Measurements from ENCODE around the gene PTTG1IP2. TPM values are rescaled to one million over a fixed set of nuclear protein-coding genes. Genes with fewer than 3 reads are reported as not detected.

Gene PTTG1IP2
- total RNA-seq, 1 donor, result not detected

DNA sequence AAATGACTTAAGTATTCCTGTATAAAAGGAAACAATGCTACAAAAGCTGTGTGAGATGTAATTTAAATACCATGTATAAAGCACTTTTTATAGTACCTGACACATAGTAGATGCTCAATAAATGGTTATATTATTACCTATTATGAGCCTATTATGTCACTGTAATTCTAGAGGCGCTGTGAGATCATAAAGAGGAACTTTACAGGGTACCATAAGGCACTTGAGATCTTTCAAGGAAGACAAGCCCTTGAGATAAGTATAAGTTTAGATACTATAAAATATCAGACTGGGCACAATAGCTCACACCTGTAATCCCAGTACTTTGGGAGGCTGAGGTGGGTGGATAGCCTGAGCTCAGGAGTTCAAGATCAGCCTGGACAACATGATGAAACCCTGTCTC, 38.3 kb downstream of the PTTG1IP2 start:
- Histone ChIP-seq H3K27me3 (ENCODE audit: insufficient read depth, low read length) (no peaks in the 10 kb centered on the region), H3K9me3 (ENCODE audit: low read depth, low read length) (no peaks in the 10 kb centered on the region), H3K4me3 (ENCODE audit: low read length) (no peak overlapping the region), H3K4me1 (ENCODE audit: insufficient read depth, low read length) (no peaks in the 10 kb centered on the region)

DNA sequence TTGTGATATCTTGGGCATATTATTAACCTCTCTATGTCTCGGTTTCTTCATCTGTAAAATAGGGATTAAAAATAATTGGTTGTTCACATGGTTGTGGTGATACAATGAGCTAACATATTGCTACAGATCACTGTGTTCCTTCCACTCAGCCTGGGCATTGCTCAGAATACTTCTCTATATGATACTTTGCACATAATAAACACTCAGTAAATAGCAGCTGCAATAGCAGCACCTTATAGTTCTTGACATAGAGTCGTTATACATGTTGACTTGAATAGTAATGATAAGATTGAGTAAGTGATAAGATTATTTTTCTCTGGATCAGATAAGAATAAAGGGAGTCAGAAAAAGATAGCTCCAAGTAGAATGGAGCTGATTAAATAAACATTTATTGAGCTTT, 42.3 kb downstream of the PTTG1IP2 start:
- H3K4me3 ChIP-seq (ENCODE audit: low read length), result no peak overlapping the region

DNA sequence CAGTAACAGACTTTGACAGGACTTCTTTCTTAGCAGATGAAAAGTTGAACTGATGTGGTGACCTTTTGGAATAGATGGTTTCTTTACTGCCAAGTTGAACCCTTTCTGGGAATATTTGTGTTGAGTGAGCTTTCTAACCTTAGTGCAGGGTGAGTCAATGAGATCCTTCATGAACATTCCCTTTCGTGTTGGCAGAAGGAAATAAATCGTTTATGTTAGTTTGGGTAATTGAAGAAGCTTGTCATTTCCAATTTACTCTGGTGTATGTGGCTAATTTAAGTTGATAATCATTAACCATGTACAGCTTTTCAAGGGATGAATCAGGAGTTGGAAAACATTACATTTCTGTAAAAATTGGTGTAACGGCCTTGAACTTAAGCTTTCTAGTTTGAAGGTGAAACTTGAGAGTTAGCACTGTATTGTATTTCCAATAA, 43.4 kb downstream of the PTTG1IP2 start:
- no peaks in the 10 kb centered on the region for H3K9me3 ChIP-seq (ENCODE audit: low read depth, low read length)
- no peaks in the 10 kb centered on the region for H3K27me3 ChIP-seq (ENCODE audit: insufficient read depth, low read length)
- no peaks in the 10 kb centered on the region for H3K4me1 ChIP-seq (ENCODE audit: insufficient read depth, low read length)
- no peak overlapping the region for H3K4me3 ChIP-seq (ENCODE audit: low read length)

More for the DNA sequence above, 42.3 kb downstream of the PTTG1IP2 start:
- no peaks in the 10 kb centered on the region for H3K9me3 ChIP-seq (ENCODE audit: low read depth, low read length)
- no peaks in the 10 kb centered on the region for H3K27me3 ChIP-seq (ENCODE audit: insufficient read depth, low read length)
- H3K4me1 ChIP-seq (ENCODE audit: insufficient read depth, low read length), result no peaks in the 10 kb centered on the region

DNA sequence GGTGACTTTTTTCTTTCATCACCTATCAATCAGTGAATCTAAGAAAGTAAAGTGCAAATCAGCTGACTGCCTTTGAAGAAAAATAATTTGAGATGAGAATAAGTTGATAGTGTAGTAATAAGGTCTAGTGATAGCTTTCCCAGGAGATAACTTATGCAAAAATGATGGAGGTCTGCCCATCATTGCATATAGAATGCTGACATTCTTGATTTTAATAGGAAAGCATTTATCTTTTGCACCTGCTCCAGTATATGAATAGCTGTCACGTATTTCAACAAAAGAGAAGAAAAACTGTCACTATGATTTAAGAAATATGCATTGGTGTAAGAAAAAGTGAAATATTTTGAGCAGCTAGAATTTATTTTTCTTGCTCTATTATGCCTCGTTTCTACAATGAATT, 46.8 kb downstream of the PTTG1IP2 start:
- Histone ChIP-seq H3K4me1 (ENCODE audit: insufficient read depth, low read length) (no peaks in the 10 kb centered on the region), H3K4me3 (ENCODE audit: low read length) (no peak overlapping the region), H3K9me3 (ENCODE audit: low read depth, low read length) (no peaks in the 10 kb centered on the region), H3K27me3 (ENCODE audit: insufficient read depth, low read length) (no peaks in the 10 kb centered on the region)

DNA sequence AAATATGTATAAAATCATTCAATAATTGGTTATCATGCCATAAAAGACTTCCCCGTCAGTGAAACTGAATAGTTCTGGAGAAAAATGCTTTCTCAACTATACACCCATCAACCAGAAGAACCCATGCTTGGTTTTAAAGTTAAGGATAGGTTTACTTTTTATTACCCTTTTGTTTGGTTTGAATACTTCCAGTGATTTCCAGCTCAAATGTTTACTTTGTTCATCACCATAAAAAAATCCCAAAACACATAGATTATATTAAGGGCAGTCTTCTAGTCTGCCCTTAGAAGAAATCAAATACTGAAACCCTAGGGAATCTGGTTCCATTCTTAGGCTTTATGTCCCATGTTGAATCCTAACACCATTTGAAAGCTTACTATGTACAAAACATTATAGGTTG, 49.2 kb downstream of the PTTG1IP2 start:
- H3K4me3 ChIP-seq (ENCODE audit: low read length), result no peak overlapping the region
- H3K4me1 ChIP-seq (ENCODE audit: insufficient read depth, low read length), result no peaks in the 10 kb centered on the region
- no peaks in the 10 kb centered on the region for H3K27me3 ChIP-seq (ENCODE audit: insufficient read depth, low read length)
- no peaks in the 10 kb centered on the region for H3K9me3 ChIP-seq (ENCODE audit: low read depth, low read length)

DNA sequence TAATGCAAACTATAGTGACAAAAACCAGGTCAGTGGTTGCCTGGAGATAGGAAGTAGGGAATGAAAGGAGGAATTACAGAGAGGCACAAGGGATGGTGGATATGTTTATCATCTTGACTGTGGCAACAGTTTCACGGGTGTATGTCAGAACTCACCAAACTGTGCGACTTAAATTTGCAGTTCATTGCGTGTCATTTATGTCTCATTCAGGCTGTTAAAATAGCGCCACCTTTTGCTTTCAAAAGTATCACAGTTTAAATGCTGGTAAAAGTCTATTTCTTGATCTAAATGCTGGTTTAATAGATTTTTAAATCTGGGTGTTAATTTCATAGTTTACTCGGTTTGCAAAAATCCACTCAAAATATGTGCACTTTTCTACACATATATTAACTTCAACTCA, 51.0 kb downstream of the PTTG1IP2 start:
- Histone ChIP-seq H3K27me3 (ENCODE audit: insufficient read depth, low read length) (no peaks in the 10 kb centered on the region), H3K4me3 (ENCODE audit: low read length) (no peak overlapping the region), H3K9me3 (ENCODE audit: low read depth, low read length) (no peaks in the 10 kb centered on the region), H3K4me1 (ENCODE audit: insufficient read depth, low read length) (no peaks in the 10 kb centered on the region)

DNA sequence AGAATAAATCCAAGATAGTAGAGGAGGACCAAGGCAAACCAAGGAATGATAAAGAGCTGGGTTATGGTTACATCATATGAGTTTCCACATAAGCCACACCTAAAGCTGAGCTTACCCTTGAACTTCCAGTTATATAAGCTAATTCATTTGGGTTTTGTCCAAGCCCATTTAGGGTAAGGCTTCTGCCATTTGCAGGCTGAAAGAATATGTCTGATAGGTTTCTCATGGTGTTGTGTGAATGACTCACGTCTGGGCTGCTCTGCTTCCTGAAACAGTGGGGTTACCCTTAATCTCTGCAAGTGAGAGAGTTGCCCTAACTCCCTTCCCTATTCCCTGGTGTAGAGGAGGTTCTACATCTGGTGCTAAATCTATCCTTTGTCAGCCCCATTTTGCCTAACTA, 60.8 kb downstream of the PTTG1IP2 start:
- no peaks in the 10 kb centered on the region for H3K9me3 ChIP-seq (ENCODE audit: low read depth, low read length)
- no peaks in the 10 kb centered on the region for H3K4me1 ChIP-seq (ENCODE audit: insufficient read depth, low read length)
- no peaks in the 10 kb centered on the region for H3K27me3 ChIP-seq (ENCODE audit: insufficient read depth, low read length)
- H3K4me3 ChIP-seq (ENCODE audit: low read length), result no peak overlapping the region

DNA sequence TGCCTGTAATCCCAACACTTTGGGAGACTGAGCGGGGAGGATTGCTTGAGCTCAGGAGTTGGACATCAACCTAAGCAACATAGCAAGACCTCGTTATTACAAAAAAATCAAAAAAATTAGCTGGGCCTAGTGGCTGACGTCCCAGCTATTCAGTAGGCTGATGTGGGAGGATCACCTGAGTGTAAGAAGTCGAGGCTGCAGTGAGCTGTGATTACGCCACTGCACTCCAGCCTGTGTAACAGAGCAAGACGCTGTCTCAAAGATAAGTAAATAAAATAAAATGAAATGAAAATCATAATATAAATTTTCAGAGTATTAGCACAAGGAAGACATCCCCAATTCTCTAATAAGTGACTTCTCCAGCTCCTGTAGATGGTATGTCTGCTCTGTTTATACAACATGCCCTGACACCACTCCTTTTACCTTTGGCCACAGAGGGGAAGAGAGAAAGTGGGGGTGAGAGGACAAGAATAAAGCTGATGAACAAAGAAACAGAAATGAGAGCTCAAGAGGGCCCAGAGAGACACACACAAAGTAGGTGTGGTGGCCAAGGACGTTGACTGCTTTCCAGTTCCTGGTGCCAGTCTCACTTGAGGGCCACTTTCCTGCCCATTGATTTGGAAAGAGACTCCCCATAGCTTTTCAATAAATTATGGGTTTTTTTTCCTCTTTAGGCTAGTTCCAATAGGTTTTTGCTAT, 62.9 kb downstream of the PTTG1IP2 start:
- Histone ChIP-seq H3K27me3 (ENCODE audit: insufficient read depth, low read length) (no peaks in the 10 kb centered on the region), H3K4me1 (ENCODE audit: insufficient read depth, low read length) (peaks cover 14% of the 10 kb centered on the region), H3K4me3 (ENCODE audit: low read length) (no peak overlapping the region), H3K9me3 (ENCODE audit: low read depth, low read length) (no peaks in the 10 kb centered on the region)

DNA sequence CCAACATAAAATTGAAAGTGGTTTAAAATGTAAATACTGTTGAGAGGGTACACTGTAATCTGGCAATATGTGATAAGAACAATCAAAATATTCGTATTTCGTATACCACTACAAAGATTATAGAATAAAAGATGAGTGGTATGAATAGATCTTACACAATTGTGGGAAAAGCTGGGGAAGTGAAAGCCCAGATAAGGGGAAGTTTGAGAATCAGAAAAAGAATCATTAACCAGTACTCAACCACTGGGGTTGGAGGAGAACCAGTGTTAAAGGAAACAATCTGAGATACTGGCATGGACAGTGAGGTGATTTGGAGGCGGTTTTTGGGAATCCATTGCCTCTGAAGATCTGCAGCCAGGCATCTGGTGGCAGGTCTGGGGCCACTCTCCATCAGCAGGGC, 67.0 kb downstream of the PTTG1IP2 start:
- H3K4me3 ChIP-seq (ENCODE audit: low read length), result no peak overlapping the region
- peaks cover 3% of the 10 kb centered on the region for H3K27me3 ChIP-seq (ENCODE audit: insufficient read depth, low read length)
- H3K9me3 ChIP-seq (ENCODE audit: low read depth, low read length), result no peaks in the 10 kb centered on the region
- H3K4me1 ChIP-seq (ENCODE audit: insufficient read depth, low read length), result peaks cover 17% of the 10 kb centered on the region

DNA sequence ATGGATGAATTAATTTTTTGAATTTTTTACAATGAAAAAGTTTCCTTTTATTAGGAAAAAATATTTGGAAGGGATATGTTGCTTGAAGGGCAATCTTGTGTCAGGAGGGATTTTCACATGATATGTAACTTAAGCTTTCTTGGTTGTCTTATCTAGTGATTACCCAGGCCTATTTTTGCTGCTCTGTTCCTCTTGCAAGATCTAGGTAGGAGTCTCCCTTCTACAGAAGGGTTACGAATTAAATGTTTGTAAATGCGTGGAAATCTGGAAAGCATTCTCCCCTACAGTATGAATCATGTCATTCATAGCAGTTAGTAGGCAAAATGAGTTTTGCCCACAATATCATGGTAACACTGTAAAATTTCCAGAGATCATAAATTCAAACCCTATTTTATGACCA, 69.0 kb downstream of the PTTG1IP2 start:
- H3K9me3 ChIP-seq (ENCODE audit: low read depth, low read length), result no peaks in the 10 kb centered on the region
- H3K27me3 ChIP-seq (ENCODE audit: insufficient read depth, low read length), result peaks cover 3% of the 10 kb centered on the region
- H3K4me1 ChIP-seq (ENCODE audit: insufficient read depth, low read length), result peaks cover 17% of the 10 kb centered on the region
- no peak overlapping the region for H3K4me3 ChIP-seq (ENCODE audit: low read length)

DNA sequence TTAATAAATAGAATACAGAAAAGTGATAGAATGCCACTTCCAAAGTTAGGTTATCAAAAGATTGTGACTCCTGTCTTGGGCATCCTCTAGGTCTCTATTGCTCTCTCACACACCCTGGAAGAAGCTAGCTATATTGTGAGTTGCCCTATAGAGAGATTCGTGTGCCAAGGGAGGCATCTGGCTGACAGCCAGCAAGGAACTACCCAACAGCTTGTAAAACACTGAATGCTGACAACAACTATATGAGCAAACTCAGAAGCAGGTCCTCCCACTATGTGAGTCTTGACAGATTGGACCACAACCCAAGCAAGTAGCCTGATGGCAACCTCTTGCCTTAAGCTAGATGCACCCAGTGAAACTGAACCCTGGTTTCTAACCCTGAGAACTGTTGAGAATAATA, 71.0 kb downstream of the PTTG1IP2 start:
- Histone ChIP-seq H3K9me3 (ENCODE audit: low read depth, low read length) (no peaks in the 10 kb centered on the region), H3K4me1 (ENCODE audit: insufficient read depth, low read length) (peaks cover 17% of the 10 kb centered on the region), H3K27me3 (ENCODE audit: insufficient read depth, low read length) (peaks cover 5% of the 10 kb centered on the region), H3K4me3 (ENCODE audit: low read length) (no peak overlapping the region)

DNA sequence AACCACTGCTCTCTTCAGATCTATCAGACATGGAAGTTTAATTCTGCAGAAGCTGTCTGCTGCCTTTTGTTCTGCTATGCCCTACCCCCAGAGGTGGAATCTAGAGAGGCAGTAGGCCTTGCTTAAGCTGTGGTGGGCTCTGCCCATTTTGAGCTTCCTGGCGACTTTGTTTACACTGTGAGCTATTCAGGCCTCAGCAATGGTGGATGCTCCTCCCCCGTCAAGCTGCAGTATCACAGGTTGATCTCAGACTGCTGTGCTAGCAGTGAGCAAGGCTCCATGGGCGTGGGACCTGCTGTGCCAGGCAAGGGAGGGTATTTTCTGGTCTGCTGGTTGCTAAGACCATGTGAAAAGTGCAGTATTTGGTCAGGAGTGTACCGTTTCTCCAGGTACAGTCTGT, 81.6 kb downstream of the PTTG1IP2 start:
- Histone ChIP-seq H3K27me3 (ENCODE audit: insufficient read depth, low read length) (no peaks in the 10 kb centered on the region), H3K4me1 (ENCODE audit: insufficient read depth, low read length) (no peaks in the 10 kb centered on the region), H3K4me3 (ENCODE audit: low read length) (no peak overlapping the region), H3K9me3 (ENCODE audit: low read depth, low read length) (no peaks in the 10 kb centered on the region)

DNA sequence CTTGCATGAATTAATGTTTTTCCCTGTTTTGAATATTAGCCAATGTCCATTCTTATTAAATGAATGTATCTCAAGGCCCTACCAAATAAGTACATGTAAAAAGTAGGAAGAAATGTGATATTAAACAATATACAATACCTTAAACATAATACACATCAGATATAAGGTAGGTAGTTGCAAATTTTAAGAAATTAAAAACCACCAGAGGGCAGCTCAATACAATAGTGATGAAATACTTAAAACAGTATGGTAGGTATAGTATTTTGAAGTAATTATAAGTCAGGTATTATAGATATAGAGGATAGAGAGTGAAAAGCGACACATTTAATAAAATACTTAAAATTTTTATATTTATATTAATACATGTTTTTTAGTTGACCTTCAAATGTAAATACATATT, 83.1 kb downstream of the PTTG1IP2 start:
- no peak overlapping the region for H3K4me3 ChIP-seq (ENCODE audit: low read length)
- no peaks in the 10 kb centered on the region for H3K9me3 ChIP-seq (ENCODE audit: low read depth, low read length)
- H3K27me3 ChIP-seq (ENCODE audit: insufficient read depth, low read length), result no peaks in the 10 kb centered on the region
- no peaks in the 10 kb centered on the region for H3K4me1 ChIP-seq (ENCODE audit: insufficient read depth, low read length)

DNA sequence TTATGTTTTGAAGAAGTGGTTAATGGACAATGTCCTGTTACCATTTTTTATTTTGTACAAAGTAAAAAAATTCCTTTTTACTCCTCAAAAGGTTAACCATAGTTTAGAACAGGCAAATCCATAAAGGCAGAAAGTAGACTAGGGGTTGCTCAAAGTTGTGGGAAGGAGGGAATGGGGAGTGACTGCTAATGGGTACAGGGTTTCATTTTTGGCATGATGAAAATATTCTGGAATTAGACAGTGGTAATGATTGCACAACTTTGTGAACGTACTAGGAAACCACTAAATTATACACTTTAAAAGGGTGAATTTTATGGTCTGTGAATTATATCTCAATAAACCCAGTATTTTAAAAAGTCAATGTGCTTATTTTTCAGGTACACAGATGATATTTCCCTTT, 91.3 kb downstream of the PTTG1IP2 start:
- H3K9me3 ChIP-seq (ENCODE audit: low read depth, low read length), result no peaks in the 10 kb centered on the region

More for the DNA sequence above, 91.3 kb downstream of the PTTG1IP2 start:
- H3K27me3 ChIP-seq (ENCODE audit: insufficient read depth, low read length), result no peaks in the 10 kb centered on the region
- no peaks in the 10 kb centered on the region for H3K4me1 ChIP-seq (ENCODE audit: insufficient read depth, low read length)
- no peak overlapping the region for H3K4me3 ChIP-seq (ENCODE audit: low read length)
